ENCODE results near the gene PCDH9. TPM values are rescaled to one million over a fixed set of nuclear protein-coding genes. Genes with fewer than 3 reads are reported as not detected.

PCDH9 gene
- polyA plus RNA-seq, 3 donors: 0.03 TPM; not detected in 1

GRCh38 chr13:66675620-66676019 is 554.5 kb downstream of the PCDH9 start:
- H3K4me3 Mint-ChIP-seq: no peak overlapping the region
- TF ChIP-seq CTCF (IDR thresholded peaks at IDR 0.05): no peak
- no CpG with 5 or more reads among the region's 4 CpGs for WGBS (ENCODE audit: insufficient coverage)
- no peaks in the 10 kb centered on the region for H3K36me3 Mint-ChIP-seq
- H3K27ac Mint-ChIP-seq: no peak overlapping the region
- no peak overlapping the region for H3K4me2 ChIP-seq (replicated peaks; ENCODE audit: extremely low read depth, low read length, poor library complexity, severe bottlenecking)
- DNase-seq: no peak
- H3K79me2 ChIP-seq (ENCODE audit: insufficient read depth, low read length): no peaks in the 10 kb centered on the region
- no peaks in the 10 kb centered on the region for H3K4me1 Mint-ChIP-seq
- H3K4me3 ChIP-seq (replicated peaks in 1 of 3; ENCODE audit: low read depth in 2 of 3, low read length in 3 of 3): no peak overlapping the region
- H3K27me3 Mint-ChIP-seq (ENCODE audit: low read depth in 3 of 3): no peaks in the 10 kb centered on the region
- intact Hi-C loops (cut with micrococcal nuclease): no loop called here
- H3K27ac ChIP-seq (ENCODE audit: low read depth in 1 of 2, low read length in 2 of 2): no peak overlapping the region
- no peak overlapping the region for H3K9ac ChIP-seq (ENCODE audit: insufficient read depth, low read length, poor library complexity, severe bottlenecking)
- H3K9me3 ChIP-seq (replicated peaks in 1 of 2; ENCODE audit: control insufficient read depth in 1 of 2, insufficient read depth in 1 of 2, low read length in 2 of 2): no peaks in the 10 kb centered on the region
- no peaks in the 10 kb centered on the region for H3K27me3 ChIP-seq (ENCODE audit: control insufficient read depth in 2 of 2, insufficient read depth in 2 of 2, low read length in 2 of 2)
- H3K36me3 ChIP-seq (replicated peaks in 1 of 2; ENCODE audit: control insufficient read depth in 1 of 2, insufficient read depth in 2 of 2, low read length in 2 of 2): no peaks in the 10 kb centered on the region
- H2AFZ ChIP-seq (ENCODE audit: insufficient read depth, low read depth, low read length, poor library complexity, severe bottlenecking): no peak overlapping the region
- no peaks in the 10 kb centered on the region for H4K20me1 ChIP-seq (ENCODE audit: insufficient read depth, low read length)
- H3K4me1 ChIP-seq (ENCODE audit: control insufficient read depth in 1 of 2, insufficient read depth in 2 of 2, low read length in 2 of 2): no peaks in the 10 kb centered on the region
- peaks cover 2 to 11% (median 3%) of the 10 kb centered on the region in 7 donors for H3K9me3 Mint-ChIP-seq

GRCh38 chr13:66673401-66673800 is 556.7 kb downstream of the PCDH9 start:
- Histone ChIP-seq H3K36me3 (replicated peaks in 1 of 2; ENCODE audit: control insufficient read depth in 1 of 2, insufficient read depth in 2 of 2, low read length in 2 of 2) (no peaks in the 10 kb centered on the region), H3K4me3 (replicated peaks in 1 of 3; ENCODE audit: low read depth in 2 of 3, low read length in 3 of 3) (no peak overlapping the region), H3K79me2 (ENCODE audit: insufficient read depth, low read length) (no peaks in the 10 kb centered on the region), H3K9me3 (replicated peaks in 1 of 2; ENCODE audit: control insufficient read depth in 1 of 2, insufficient read depth in 1 of 2, low read length in 2 of 2) (no peaks in the 10 kb centered on the region), H3K27ac (ENCODE audit: low read depth in 1 of 2, low read length in 2 of 2) (no peak overlapping the region), H2AFZ (ENCODE audit: insufficient read depth, low read depth, low read length, poor library complexity, severe bottlenecking) (no peak overlapping the region), H3K9ac (ENCODE audit: insufficient read depth, low read length, poor library complexity, severe bottlenecking) (no peak overlapping the region), H3K4me1 (ENCODE audit: control insufficient read depth in 1 of 2, insufficient read depth in 2 of 2, low read length in 2 of 2) (no peaks in the 10 kb centered on the region), H3K4me2 (replicated peaks; ENCODE audit: extremely low read depth, low read length, poor library complexity, severe bottlenecking) (no peak overlapping the region), H4K20me1 (ENCODE audit: insufficient read depth, low read length) (no peaks in the 10 kb centered on the region), H3K27me3 (ENCODE audit: control insufficient read depth in 2 of 2, insufficient read depth in 2 of 2, low read length in 2 of 2) (no peaks in the 10 kb centered on the region)
- no peak for TF ChIP-seq CTCF (IDR thresholded peaks at IDR 0.05)
- Mint-ChIP-seq H3K27ac (no peak overlapping the region), H3K4me1 (no peaks in the 10 kb centered on the region), H3K36me3 (no peaks in the 10 kb centered on the region), H3K27me3 (ENCODE audit: low read depth in 3 of 3) (no peaks in the 10 kb centered on the region), H3K4me3 (no peak overlapping the region), H3K9me3 (peaks cover 2 to 12% (median 3%) of the 10 kb centered on the region in 7 donors)
- no CpG with 5 or more reads among the region's 1 CpG for WGBS (ENCODE audit: insufficient coverage)
- no peak for DNase-seq
- intact Hi-C loops (cut with micrococcal nuclease): no loop called here
